Ishikawa (cell line): Measurements from ENCODE around the gene NKRF.

Source experiments
- MAX ChIP-seq: IDR thresholded peaks from 2 replicates; pipeline ENCODE4 v1.6.1; 2012
- TAF1 ChIP-seq: IDR thresholded peaks from 2 replicates; pipeline ENCODE4 v1.6.1; 2012; ENCODE audit warnings: low read depth, mild to moderate bottlenecking
- TCF12 ChIP-seq: IDR thresholded peaks from 2 replicates; pipeline ENCODE4 v1.6.1; 2012; ENCODE audit warnings: low read depth
- YY1 ChIP-seq: IDR thresholded peaks from 2 replicates; pipeline ENCODE4 v1.6.1; 2012; ENCODE audit warnings: low read depth
- TF ChIP-seq, protein P1 (sequence below): IDR thresholded peaks from 2 replicates; pipeline ENCODE4 v1.6.1; 2012; ENCODE audit warnings: low read depth, mild to moderate bottlenecking

DNA sequence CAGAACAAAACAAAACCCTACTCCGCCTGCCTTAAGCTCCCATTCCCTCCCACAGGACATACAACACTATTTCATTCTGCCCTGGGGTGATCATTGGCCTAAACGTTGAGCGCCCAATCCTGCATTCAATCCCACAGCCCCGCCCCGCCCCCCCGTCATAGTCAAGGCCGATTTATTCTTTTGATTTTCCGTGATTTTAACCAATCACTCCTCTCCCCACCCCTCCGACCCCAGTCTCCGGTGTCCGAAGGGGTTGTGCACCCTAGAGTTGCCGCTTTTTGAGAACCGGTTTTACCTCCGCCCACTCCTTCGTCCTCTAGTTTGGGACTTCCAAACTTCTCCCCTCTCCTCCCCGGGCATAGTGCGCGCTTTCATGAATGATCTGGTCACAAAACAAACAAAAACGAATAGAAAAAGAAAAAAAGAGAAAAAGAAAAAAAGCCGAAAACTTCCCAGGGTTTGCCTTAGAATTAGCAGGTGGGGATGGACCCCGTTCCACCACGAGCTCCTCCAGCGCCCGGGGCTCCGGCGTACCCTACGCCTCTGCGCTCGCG, 32.3 kb downstream of the NKRF start:
- TF ChIP-seq TAF1: no peak
- no peak for TF ChIP-seq TCF12
- no peak; the same call in 1 of the 2 replicates for TF ChIP-seq MAX
- TF ChIP-seq YY1: no peak
- TF ChIP-seq, protein P1, sequence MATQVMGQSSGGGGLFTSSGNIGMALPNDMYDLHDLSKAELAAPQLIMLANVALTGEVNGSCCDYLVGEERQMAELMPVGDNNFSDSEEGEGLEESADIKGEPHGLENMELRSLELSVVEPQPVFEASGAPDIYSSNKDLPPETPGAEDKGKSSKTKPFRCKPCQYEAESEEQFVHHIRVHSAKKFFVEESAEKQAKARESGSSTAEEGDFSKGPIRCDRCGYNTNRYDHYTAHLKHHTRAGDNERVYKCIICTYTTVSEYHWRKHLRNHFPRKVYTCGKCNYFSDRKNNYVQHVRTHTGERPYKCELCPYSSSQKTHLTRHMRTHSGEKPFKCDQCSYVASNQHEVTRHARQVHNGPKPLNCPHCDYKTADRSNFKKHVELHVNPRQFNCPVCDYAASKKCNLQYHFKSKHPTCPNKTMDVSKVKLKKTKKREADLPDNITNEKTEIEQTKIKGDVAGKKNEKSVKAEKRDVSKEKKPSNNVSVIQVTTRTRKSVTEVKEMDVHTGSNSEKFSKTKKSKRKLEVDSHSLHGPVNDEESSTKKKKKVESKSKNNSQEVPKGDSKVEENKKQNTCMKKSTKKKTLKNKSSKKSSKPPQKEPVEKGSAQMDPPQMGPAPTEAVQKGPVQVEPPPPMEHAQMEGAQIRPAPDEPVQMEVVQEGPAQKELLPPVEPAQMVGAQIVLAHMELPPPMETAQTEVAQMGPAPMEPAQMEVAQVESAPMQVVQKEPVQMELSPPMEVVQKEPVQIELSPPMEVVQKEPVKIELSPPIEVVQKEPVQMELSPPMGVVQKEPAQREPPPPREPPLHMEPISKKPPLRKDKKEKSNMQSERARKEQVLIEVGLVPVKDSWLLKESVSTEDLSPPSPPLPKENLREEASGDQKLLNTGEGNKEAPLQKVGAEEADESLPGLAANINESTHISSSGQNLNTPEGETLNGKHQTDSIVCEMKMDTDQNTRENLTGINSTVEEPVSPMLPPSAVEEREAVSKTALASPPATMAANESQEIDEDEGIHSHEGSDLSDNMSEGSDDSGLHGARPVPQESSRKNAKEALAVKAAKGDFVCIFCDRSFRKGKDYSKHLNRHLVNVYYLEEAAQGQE: no peak
